GM12864 (cell line): Measurements from ENCODE around the gene LY6G6C.
A peak's percentile ranks its signal among the peaks of the same experiment; 100 is the strongest.

Experiments used
- DNase-seq: peaks from one replicate; pipeline ENCODE4 v3.0.0-alpha.2; 2011; ENCODE audit warnings: low read depth
- H3K4me3 ChIP-seq: 2 replicates; pipeline ENCODE4 v1.5.1; 2011; ENCODE audit warnings: mild to moderate bottlenecking, low read depth, low read length, control low read depth
- CTCF ChIP-seq: IDR thresholded peaks from 2 replicates; pipeline ENCODE4 v1.5.1; 2011; ENCODE audit warnings: low read depth, mild to moderate bottlenecking, moderate library complexity, low read length, control low read depth, inconsistent platforms; ENCODE audit errors: missing control alignments

LY6G6C gene

GRCh38 chr6:31730631-31731086 is 9.1 kb upstream of the LY6G6C start:
- no peak for DNase-seq
- TF ChIP-seq CTCF = no peak
- H3K4me3 ChIP-seq = no peak overlapping the region

- no peak for DNase-seq
- TF ChIP-seq CTCF = no peak
- peak overlapping the region; percentile 51 for H3K4me3 ChIP-seq
Measured at GRCh38 chr6:31729979-31730630, 8.6 kb upstream of the LY6G6C start.

GRCh38 chr6:31729515-31729978 is 8.0 kb upstream of the LY6G6C start:
- DNase-seq = no peak
- TF ChIP-seq CTCF = no peak
- H3K4me3 ChIP-seq = peak overlapping the region; percentile 51

- peak within 1 kb of the TSS; percentile 51 for H3K4me3 ChIP-seq
- no peak for DNase-seq
- TF ChIP-seq CTCF = peak; percentile 82
Measured at GRCh38 chr6:31728767-31729514, 7.4 kb upstream of the LY6G6C start, which contains the start of gene DDAH2. Gene DDAH2 (minus strand): TSS chr6:31729299. CDS start chr6:31729161, 138 bp downstream.

GRCh38 chr6:31727717-31728671 is 6.4 kb upstream of the LY6G6C start:
- no peak overlapping the region for H3K4me3 ChIP-seq
- peak; percentile 70 for DNase-seq
- TF ChIP-seq CTCF = no peak

- DNase-seq = no peak
- no peak overlapping the region for H3K4me3 ChIP-seq
- no peak for TF ChIP-seq CTCF
Measured at GRCh38 chr6:31727034-31727716, 5.6 kb upstream of the LY6G6C start.
